Activated effector memory CD4-positive, alpha-beta T cell treated with Interleukin-2 at 50 U/mL for 16 hours (primary cell): ENCODE measurements around the gene KCNG3.
"Not testable (repeated sequence)": the region's sequence is repeated elsewhere in the genome, so short reads cannot be mapped to it uniquely, and the experiment has no call there.

Experiments used
- DNase-seq: peaks from one replicate; pipeline ENCODE4 v3.0.0-alpha.2; 2020

Gene KCNG3

GRCh38 chr2:42429352-42429751, 64.4 kb downstream of the KCNG3 start:
- DNase-seq = no peak

DNA sequence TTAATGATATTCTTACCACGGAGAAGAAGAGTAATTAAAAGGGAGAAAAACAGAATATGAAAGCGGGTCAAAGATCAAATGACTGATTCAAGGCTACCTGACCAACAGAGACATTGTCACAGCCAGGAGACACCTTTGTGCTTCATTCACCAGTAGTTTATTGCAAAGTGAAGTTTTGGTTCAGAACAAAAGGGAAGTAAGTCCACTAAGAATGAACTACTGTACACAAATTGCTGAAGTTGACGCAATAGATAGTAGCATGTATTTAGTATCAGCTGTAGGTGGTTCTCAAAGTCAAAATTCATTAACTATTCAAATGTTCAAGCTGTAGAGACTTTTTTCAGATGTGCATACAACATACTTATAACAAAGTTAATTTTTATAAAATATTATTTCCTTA, 68.1 kb downstream of the KCNG3 start:
- DNase-seq = no peak

GRCh38 chr2:42424033-42424432, 69.7 kb downstream of the KCNG3 start:
- DNase-seq = no peak

- no peak for DNase-seq
These were observed 72.1 kb downstream of the KCNG3 start for GRCh38 chr2:42421601-42422239.

DNA sequence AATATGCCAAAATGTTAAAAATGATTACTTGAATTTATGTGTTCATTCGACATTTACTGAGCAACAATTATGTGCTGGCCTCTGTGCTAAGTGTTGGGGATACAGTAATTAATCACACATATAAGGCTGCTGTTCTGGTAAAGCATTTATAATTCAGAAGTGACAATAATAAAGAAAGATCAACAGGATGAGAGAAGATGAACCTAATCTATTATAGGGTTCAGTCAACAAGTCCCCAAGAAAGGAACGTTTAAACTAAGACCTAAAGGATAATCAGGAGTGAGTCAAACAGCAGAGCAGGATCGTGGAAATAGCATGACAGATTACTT, 72.7 kb downstream of the KCNG3 start:
- DNase-seq = no peak

- DNase-seq = no peak
These were observed 79.1 kb downstream of the KCNG3 start for GRCh38 chr2:42414648-42415047.

DNA sequence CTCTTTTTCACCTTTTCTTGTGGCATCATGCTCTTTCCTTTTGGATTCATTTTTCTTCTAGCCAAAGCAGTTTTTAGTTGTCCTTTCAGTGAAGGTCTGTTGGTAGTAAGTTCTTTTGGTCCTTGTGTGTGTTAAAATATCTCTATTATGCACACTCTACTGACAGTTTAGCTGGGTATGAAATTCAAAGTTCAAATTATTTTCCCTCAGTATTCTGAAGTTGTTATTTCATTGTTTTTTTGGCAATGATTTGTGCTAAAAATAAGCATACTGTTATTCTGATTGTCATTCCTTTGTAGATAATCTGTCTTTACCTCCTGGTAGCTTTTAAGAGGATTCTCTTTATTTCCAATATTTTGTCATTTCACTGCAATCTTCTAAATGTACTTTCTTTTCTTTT, 79.6 kb downstream of the KCNG3 start:
- DNase-seq = no peak

- DNase-seq = no peak
These were observed 82.9 kb downstream of the KCNG3 start for GRCh38 chr2:42410742-42411514.

- no peak for DNase-seq
These were observed 85.8 kb downstream of the KCNG3 start for GRCh38 chr2:42408009-42408408.

DNA sequence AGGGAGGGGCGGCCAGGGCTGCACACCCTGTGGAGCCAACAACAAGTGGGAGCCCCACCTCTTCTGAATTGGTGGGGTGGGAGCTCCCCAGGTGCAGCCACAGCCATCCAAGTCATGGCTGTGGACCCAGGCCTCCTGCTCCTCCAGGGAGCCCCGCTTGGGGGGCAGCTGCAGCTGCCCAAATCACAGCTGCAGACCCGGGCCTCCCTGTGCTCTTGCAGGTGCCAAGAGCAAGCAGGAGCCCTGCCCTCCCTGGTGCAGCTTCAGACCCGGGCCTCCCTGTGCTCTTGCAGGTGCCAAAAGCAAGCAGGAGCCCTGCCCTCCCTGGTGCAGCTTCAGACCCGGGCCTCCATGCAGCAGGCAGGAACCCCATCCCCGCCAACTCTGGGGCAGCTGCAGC, 86.3 kb downstream of the KCNG3 start:
- DNase-seq = no peak

GRCh38 chr2:42404676-42405075, 89.1 kb downstream of the KCNG3 start:
- DNase-seq = no peak

- no peak for DNase-seq
These were observed 92.0 kb downstream of the KCNG3 start for GRCh38 chr2:42401773-42402172.

- not testable (repeated sequence) for DNase-seq
These were observed 95.7 kb downstream of the KCNG3 start for GRCh38 chr2:42398052-42398451.

DNA sequence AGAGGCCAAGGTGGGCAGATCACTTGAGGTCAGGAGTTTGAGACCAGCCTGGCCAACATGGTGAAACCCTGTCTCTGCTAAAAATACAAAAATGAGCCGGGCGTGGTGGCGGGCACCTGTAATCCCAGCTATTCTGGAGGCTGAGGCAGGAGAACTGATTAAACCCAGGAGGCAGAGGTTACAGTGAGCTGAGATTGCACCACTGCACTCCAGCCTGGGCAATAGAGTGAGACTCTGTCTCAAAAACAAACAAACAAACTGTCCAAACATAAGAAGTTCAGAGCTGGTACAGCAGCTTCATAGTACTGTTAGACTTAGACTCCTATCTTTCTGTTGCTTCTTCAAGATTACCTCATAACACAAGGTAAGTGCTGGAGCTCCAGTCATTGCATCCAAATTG, 100.5 kb downstream of the KCNG3 start:
- DNase-seq = not testable (repeated sequence)

- DNase-seq = no peak
These were observed 101.6 kb downstream of the KCNG3 start for GRCh38 chr2:42392191-42392590.
